HL-60 (cell line): ENCODE results near the gene TLL1.

ENCODE experiments used
- DNase-seq, 2 experiments: peaks; one replicate each; pipeline ENCODE4 v3.0.0-alpha.2; 2010 to 2020; ENCODE audit warnings: low read depth in 1 of 2, low spot score in 1 of 2
- H3K27ac ChIP-seq: fragments of 250-450 bp; sonication (Bioruptor Pico); replicated peaks from 2 replicates; pipeline ENCODE4 v1.5.1; 2020; ENCODE audit warnings: mild to moderate bottlenecking, moderate library complexity
- H3K27me3 ChIP-seq: fragments of 250-450 bp; sonication (Bioruptor Pico); 2 replicates; pipeline ENCODE4 v1.5.1; 2021; ENCODE audit warnings: mild to moderate bottlenecking, moderate library complexity; ENCODE audit not compliant: insufficient read depth, poor library complexity, severe bottlenecking
- H3K4me3 ChIP-seq: replicated peaks from 2 replicates; pipeline ENCODE4 v1.5.1; 2011; ENCODE audit warnings: mild to moderate bottlenecking, control low read depth, low read length; ENCODE audit not compliant: insufficient read depth
- CTCF ChIP-seq: IDR thresholded peaks from one replicate; pipeline ENCODE4 v1.5.1; 2011; ENCODE audit warnings: low read length, control low read depth, inconsistent platforms; ENCODE audit not compliant: insufficient read depth
- GABPA ChIP-seq: IDR thresholded peaks from 2 replicates; pipeline ENCODE4 v1.6.1; 2012; ENCODE audit warnings: low read depth
- POLR2AphosphoS5 ChIP-seq: IDR thresholded peaks from 2 replicates; pipeline ENCODE4 v1.6.1; 2012; ENCODE audit warnings: low read depth
- SPI1 ChIP-seq: IDR thresholded peaks from 2 replicates; pipeline ENCODE4 v1.6.1; 2012; ENCODE audit warnings: low read depth, mild to moderate bottlenecking, borderline replicate concordance
- TF ChIP-seq, protein P1 (sequence below): IDR thresholded peaks from 2 replicates; pipeline ENCODE4 v1.6.1; 2012; ENCODE audit warnings: low read depth; ENCODE audit not compliant: insufficient replicate concordance

Gene TLL1

GRCh38 chr4:165906272-165906671, 33.2 kb downstream of the TLL1 start:
- Histone ChIP-seq H3K27me3 (no peaks in the 10 kb centered on the region), H3K4me3 (no peak overlapping the region), H3K27ac (no peak overlapping the region)
- no peak for DNase-seq
- TF ChIP-seq POLR2AphosphoS5 (no peak), GABPA (no peak), CTCF (no peak), SPI1 (no peak)
- TF ChIP-seq, protein P1, sequence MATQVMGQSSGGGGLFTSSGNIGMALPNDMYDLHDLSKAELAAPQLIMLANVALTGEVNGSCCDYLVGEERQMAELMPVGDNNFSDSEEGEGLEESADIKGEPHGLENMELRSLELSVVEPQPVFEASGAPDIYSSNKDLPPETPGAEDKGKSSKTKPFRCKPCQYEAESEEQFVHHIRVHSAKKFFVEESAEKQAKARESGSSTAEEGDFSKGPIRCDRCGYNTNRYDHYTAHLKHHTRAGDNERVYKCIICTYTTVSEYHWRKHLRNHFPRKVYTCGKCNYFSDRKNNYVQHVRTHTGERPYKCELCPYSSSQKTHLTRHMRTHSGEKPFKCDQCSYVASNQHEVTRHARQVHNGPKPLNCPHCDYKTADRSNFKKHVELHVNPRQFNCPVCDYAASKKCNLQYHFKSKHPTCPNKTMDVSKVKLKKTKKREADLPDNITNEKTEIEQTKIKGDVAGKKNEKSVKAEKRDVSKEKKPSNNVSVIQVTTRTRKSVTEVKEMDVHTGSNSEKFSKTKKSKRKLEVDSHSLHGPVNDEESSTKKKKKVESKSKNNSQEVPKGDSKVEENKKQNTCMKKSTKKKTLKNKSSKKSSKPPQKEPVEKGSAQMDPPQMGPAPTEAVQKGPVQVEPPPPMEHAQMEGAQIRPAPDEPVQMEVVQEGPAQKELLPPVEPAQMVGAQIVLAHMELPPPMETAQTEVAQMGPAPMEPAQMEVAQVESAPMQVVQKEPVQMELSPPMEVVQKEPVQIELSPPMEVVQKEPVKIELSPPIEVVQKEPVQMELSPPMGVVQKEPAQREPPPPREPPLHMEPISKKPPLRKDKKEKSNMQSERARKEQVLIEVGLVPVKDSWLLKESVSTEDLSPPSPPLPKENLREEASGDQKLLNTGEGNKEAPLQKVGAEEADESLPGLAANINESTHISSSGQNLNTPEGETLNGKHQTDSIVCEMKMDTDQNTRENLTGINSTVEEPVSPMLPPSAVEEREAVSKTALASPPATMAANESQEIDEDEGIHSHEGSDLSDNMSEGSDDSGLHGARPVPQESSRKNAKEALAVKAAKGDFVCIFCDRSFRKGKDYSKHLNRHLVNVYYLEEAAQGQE, result no peak

DNA sequence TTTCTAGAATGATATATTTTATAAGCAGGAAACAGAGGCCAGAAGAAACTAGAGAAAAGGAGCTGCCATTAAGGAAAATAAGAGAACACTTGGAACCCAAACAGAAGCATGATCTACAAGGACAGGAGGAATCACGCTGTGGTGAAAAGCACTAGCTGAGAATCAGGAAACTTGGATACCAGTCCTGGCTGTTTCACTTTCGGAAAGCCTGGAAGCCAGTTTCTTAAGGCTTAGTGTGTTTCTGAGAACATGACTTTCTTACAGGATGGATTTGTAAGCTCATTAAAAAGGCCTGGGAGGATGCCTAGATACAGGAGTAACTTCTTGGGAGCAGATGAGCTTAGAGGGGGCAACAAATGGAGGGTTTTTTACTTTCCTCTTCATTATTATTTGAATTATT, 36.9 kb downstream of the TLL1 start:
- H3K27me3 ChIP-seq, result no peaks in the 10 kb centered on the region
- no peak for DNase-seq
- TF ChIP-seq, protein P1, result no peak
- TF ChIP-seq GABPA, result no peak
- no peak for TF ChIP-seq CTCF
- TF ChIP-seq SPI1, result no peak
- no peak for TF ChIP-seq POLR2AphosphoS5
- H3K4me3 ChIP-seq, result no peak overlapping the region
- H3K27ac ChIP-seq, result no peak overlapping the region

GRCh38 chr4:165915215-165915614, 42.2 kb downstream of the TLL1 start:
- H3K4me3 ChIP-seq, result no peak overlapping the region
- no peak for TF ChIP-seq GABPA
- TF ChIP-seq, protein P1, result no peak
- no peak for TF ChIP-seq POLR2AphosphoS5
- no peak for TF ChIP-seq CTCF
- TF ChIP-seq SPI1, result no peak
- H3K27ac ChIP-seq, result no peak overlapping the region
- DNase-seq, result no peak
- no peaks in the 10 kb centered on the region for H3K27me3 ChIP-seq
